Adipose tissue (tissue), 3 donors: Measurements from ENCODE around the gene PAAF1. TPM values are rescaled to one million over a fixed set of nuclear protein-coding genes. Genes with fewer than 3 reads are reported as not detected.
"Not testable (repeated sequence)": the region's sequence is repeated elsewhere in the genome, so short reads cannot be mapped to it uniquely, and the experiment has no call there.

Experiments used
- H3K27ac ChIP-seq: one replicate; pipeline ENCODE4 v1.5.1; 2013; ENCODE audit warnings: low read depth, low read length
- whole genome bisulfite sequencing, 3 donors: extraction: QIAGEN DNeasy Blood & Tissue Kit; methylation state at CpG; one replicate each; pipeline ENCODE4 v1.1.7; 2013; 5-methylcytosine and 5-hydroxymethylcytosine counted together
- polyA plus RNA-seq, 3 donors: library from polyadenylated mRNA; stranded (reverse); fragments of 200-250 nt; gene quantifications; one replicate each; pipeline ENCODE4 v1.2.3, GENCODE V29; 2013
- donor health status: healthy with polysubstance abuse.
- donor health status: Bipolar disorder and iron deficiency.
- donor health status: healthy.

Gene PAAF1
- polyA plus RNA-seq, 3 donors: 10.7 to 12.4 (median 11.1) TPM

GRCh38 chr11:73875380-73875779, 1.4 kb upstream of the PAAF1 start:
- WGBS, 3 donors: 89 to 96% (median 93%) methylated on average over 1 of the region's 1 CpG
- H3K27ac ChIP-seq: no peak overlapping the region

- WGBS, 3 donors: 27 to 45% (median 33%) methylated on average over 8 of the region's 8 CpGs
- H3K27ac ChIP-seq: no peak overlapping the region
These were observed 959 bp upstream of the PAAF1 start for GRCh38 chr11:73875840-73876239.

DNA sequence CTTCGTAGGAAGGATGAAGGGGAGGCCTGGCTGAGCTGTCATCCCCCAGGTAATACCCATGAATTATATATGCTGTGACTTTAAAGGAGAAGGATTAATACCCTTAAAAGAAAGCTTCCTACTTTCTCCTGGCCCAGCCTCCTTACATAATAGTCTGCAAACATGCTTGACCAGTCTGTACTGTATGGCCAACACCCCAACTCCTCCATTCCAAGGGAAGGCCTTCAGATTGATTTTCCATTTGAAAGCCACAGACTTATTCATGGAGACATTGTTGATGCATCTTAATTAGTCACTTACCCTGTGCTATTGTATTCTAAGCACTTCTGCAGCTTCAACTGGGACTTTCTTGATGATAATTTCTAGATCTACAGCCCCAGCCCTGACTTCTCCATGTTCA, 2.0 kb downstream of the PAAF1 start:
- whole genome bisulfite sequencing, 3 donors: 76 to 86% (median 80%) methylated on average over 1 of the region's 1 CpG
- H3K27ac ChIP-seq: no peak overlapping the region

DNA sequence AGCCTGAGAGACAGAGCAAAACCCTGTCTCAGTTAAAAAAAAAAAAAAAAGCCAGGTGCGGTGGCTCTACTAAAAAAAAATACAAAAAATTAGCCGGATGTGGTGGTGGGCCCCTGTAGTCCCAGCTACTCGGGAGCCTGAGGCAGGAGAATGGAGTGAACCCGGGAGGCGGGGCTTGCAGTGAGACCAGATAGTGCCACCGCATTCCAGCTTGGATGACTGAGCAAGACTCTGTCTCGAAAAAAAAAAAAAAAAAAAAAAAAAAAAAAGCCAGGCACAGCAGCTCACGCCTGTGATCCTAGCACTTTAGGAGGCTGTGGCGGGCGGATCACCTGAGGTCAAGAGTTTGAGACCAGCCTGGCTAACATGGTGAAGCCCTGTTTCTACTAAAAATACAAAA, 3.6 kb downstream of the PAAF1 start:
- not testable (repeated sequence) for H3K27ac ChIP-seq
- WGBS, 3 donors: 88 to 92% (median 91%) methylated on average over 8 to 10 of the region's 10 CpGs

- no peak overlapping the region for H3K27ac ChIP-seq
- WGBS, 3 donors: 83 to 96% (median 92%) methylated on average over 2 of the region's 2 CpGs
These were observed 7.1 kb downstream of the PAAF1 start for GRCh38 chr11:73883856-73884255.

GRCh38 chr11:73888244-73888643, 11.4 kb downstream of the PAAF1 start:
- WGBS, 3 donors: 94 to 97% (median 95%) methylated on average over 3 of the region's 3 CpGs
- H3K27ac ChIP-seq: no peak overlapping the region

- 20 to 78% (median 75%) methylated on average over 1 of the region's 1 CpG for WGBS, 3 donors
- H3K27ac ChIP-seq: no peak overlapping the region
These were observed 12.2 kb downstream of the PAAF1 start for GRCh38 chr11:73889019-73889418.

- WGBS, 3 donors: 90 to 95% (median 92%) methylated on average over 1 of the region's 1 CpG
- H3K27ac ChIP-seq: no peak overlapping the region
These were observed 12.7 kb downstream of the PAAF1 start for GRCh38 chr11:73889536-73889935.

- 95 to 98% (median 97%) methylated on average over 3 of the region's 3 CpGs for WGBS, 3 donors
- H3K27ac ChIP-seq: no peak overlapping the region
These were observed 16.2 kb downstream of the PAAF1 start for GRCh38 chr11:73893041-73893440.

DNA sequence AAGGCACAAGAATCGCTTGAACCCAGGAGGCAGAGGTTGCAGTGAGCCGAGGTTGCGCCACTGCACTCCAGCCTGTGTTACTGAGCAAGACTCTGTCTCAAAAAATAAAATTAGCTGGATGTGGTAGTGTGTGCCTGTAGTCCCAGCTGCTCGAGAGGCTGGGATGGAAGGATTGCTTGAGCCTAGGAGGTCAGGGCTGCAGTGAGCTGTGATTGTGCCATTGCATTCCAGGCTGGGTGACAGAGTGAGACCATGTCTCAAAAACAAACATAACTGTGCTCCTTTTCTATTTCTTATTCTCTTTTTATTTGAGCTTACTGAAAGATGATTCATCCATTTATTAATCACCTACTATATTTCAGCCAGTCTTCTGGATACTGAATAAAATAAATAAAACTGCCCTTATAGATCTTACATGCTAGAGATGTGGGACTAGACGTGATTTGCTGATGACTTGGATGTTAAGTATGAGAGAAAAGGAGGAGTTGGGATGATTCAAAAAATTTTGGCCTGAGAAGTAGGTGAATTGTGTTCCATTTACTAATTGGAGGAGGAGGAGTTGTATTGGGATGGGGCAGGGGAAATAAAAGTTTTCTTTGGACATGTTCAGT, 18.0 kb downstream of the PAAF1 start:
- H3K27ac ChIP-seq: no peak overlapping the region
- WGBS, 3 donors: 93 to 97% (median 97%) methylated on average over 5 of the region's 5 CpGs

DNA sequence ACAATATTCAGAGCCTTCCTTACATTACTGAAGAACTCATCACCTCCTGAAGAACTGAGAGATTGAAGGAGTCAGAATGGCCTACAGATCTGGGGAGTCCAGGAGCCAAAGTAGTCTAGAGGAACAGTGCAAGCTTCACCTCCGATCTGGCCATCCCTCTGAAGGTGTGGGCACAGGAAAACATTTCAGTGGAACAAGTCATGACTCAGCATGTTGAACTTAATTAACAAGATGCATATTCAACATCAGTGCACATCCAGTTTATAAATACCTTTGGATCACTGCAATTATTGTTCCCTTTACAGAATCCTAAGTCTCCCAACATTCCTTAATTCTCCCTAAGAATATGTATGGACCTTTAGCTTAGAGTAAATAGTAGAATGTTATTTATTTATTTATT, 25.5 kb downstream of the PAAF1 start:
- WGBS, 3 donors: 87 to 93% (median 87%) methylated on average over 1 of the region's 1 CpG

GRCh38 chr11:73907191-73907590, 30.4 kb downstream of the PAAF1 start:
- WGBS, 3 donors: 66 to 85% (median 81%) methylated on average over 4 of the region's 4 CpGs
- H3K27ac ChIP-seq: no peak overlapping the region

More for the DNA sequence above, 25.5 kb downstream of the PAAF1 start:
- no peak overlapping the region for H3K27ac ChIP-seq

GRCh38 chr11:73912026-73912425, 35.2 kb downstream of the PAAF1 start:
- WGBS, 3 donors: 94 to 98% (median 95%) methylated on average over 2 of the region's 2 CpGs
- no peak overlapping the region for H3K27ac ChIP-seq

GRCh38 chr11:73913472-73913871, 36.7 kb downstream of the PAAF1 start:
- H3K27ac ChIP-seq: no peak overlapping the region

DNA sequence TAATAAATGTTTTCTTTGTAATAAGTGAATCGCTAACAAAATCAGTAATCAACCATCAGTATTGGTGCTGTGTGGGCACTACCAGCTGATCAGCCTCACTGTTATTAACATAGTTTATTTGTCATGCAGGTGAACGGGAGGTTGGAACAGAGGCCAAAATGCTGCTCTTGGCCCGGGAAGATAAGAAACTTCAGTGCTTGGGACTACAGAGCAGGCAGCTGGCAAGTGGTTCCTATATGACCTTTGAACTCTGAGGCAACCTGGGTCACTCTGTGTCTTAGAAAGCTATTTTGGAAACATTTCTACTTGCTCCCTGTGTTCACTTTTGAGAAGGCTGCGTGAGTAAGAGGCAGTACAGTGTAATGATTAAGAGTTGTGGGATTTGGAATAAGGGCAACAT, 37.5 kb downstream of the PAAF1 start:
- no peak overlapping the region for H3K27ac ChIP-seq
- WGBS, 3 donors: 41 to 86% (median 84%) methylated on average over 4 of the region's 4 CpGs

- 27 to 81% (median 78%) methylated on average over 1 of the region's 1 CpG for WGBS, 3 donors
- H3K27ac ChIP-seq: no peak overlapping the region
These were observed 39.6 kb downstream of the PAAF1 start for GRCh38 chr11:73916435-73916834.

- no peak overlapping the region for H3K27ac ChIP-seq
- 96 to 100% (median 99%) methylated on average over 4 of the region's 4 CpGs for WGBS, 3 donors
These were observed 44.4 kb downstream of the PAAF1 start for GRCh38 chr11:73921180-73921579.

- H3K27ac ChIP-seq: no peak overlapping the region
These were observed 52.6 kb downstream of the PAAF1 start for GRCh38 chr11:73929388-73929787.

GRCh38 chr11:73931039-73931645, 54.3 kb downstream of the PAAF1 start:
- 60 to 65% (median 65%) methylated on average over 7 of the region's 7 CpGs for WGBS, 3 donors
- H3K27ac ChIP-seq: no peak overlapping the region

More at GRCh38 chr11:73929388-73929787, 52.6 kb downstream of the PAAF1 start:
- 93 to 97% (median 96%) methylated on average over 2 of the region's 2 CpGs for WGBS, 3 donors

DNA sequence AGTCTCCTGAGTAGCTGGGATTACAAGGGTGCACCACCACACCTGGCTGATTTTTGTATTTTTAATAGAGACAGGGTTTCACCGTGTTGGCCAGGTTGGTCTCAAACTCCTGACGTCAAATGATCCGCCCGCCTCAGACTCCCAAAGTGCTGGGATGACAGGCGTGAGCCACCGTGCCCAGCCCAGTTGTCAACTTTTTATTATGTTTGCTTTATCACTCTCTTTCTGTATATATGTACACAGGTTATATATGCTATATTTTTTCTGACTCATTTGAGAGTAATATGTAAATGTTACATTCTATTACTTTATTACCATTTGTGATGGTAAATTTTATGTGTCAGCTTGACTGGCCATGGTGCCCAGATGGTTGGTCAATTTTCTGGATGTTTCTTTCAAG, 55.2 kb downstream of the PAAF1 start:
- H3K27ac ChIP-seq: no peak overlapping the region
- WGBS, 3 donors: 93 to 96% (median 95%) methylated on average over 6 of the region's 6 CpGs
